MM.1S (cell line): ENCODE data around the gene WFDC5.

Experiments used
- DNase-seq: peaks from one replicate; pipeline ENCODE4 v3.0.0-alpha.2; 2015
- H2AFZ ChIP-seq: fragments of 300-600 bp; sonication (generic); 2 replicates; pipeline ENCODE4 v1.6.0; 2016; ENCODE audit warnings: antibody characterized with exemption, low read length
- H3F3A ChIP-seq: fragments of 300-600 bp; sonication (generic); 2 replicates; pipeline ENCODE4 v1.6.1; 2016; ENCODE audit warnings: mild to moderate bottlenecking, antibody characterized with exemption, low read length, moderate library complexity, mixed read lengths; ENCODE audit not compliant: insufficient read depth
- H3K27ac ChIP-seq: fragments of 300-600 bp; sonication (generic); 2 replicates; pipeline ENCODE4 v1.5.1; 2016; ENCODE audit warnings: mild to moderate bottlenecking, low read length
- H3K27me3 ChIP-seq: fragments of 300-600 bp; sonication (generic); replicated peaks from 2 replicates; pipeline ENCODE4 v1.6.0; 2016; ENCODE audit warnings: low read length; ENCODE audit not compliant: insufficient read depth
- H3K36me3 ChIP-seq: fragments of 300-600 bp; sonication (generic); replicated peaks from 2 replicates; pipeline ENCODE4 v1.6.1; 2016; ENCODE audit warnings: mild to moderate bottlenecking, low read length, mixed read lengths; ENCODE audit not compliant: insufficient read depth
- H3K4me1 ChIP-seq: fragments of 300-600 bp; sonication (generic); 2 replicates; pipeline ENCODE4 v1.6.1; 2016; ENCODE audit warnings: low read length, mixed read lengths
- H3K4me2 ChIP-seq: fragments of 300-600 bp; sonication (generic); 2 replicates; pipeline ENCODE4 v1.6.0; 2016; ENCODE audit warnings: low read depth, low read length
- H3K4me3 ChIP-seq: fragments of 300-600 bp; sonication (generic); 2 replicates; pipeline ENCODE4 v1.5.1; 2016; ENCODE audit warnings: low read length, mixed read lengths
- H3K79me2 ChIP-seq: fragments of 300-600 bp; sonication (generic); 2 replicates; pipeline ENCODE4 v1.6.1; 2016; ENCODE audit warnings: mixed run types, low read length, mixed read lengths
- H3K9ac ChIP-seq: fragments of 300-600 bp; sonication (generic); 2 replicates; pipeline ENCODE4 v1.6.1; 2016; ENCODE audit warnings: low read length, mixed read lengths
- H3K9me2 ChIP-seq: fragments of 300-600 bp; sonication (generic); replicated peaks from 2 replicates; pipeline ENCODE4 v1.6.1; 2016; ENCODE audit warnings: mild to moderate bottlenecking, low read length, mixed read lengths; ENCODE audit not compliant: insufficient read depth
- H3K9me3 ChIP-seq: fragments of 300-600 bp; sonication (generic); replicated peaks from 2 replicates; pipeline ENCODE4 v1.6.1; 2016; ENCODE audit warnings: mild to moderate bottlenecking, low read length, mixed read lengths; ENCODE audit not compliant: insufficient read depth
- H4K20me1 ChIP-seq: fragments of 300-600 bp; sonication (generic); 2 replicates; pipeline ENCODE4 v1.6.1; 2016; ENCODE audit warnings: mild to moderate bottlenecking, low read length, moderate library complexity, mixed read lengths; ENCODE audit not compliant: insufficient read depth
- CTCF ChIP-seq: fragments of 300-600 bp; sonication (generic); IDR thresholded peaks from 2 replicates; pipeline ENCODE4 v1.5.1; 2016; ENCODE audit warnings: antibody characterized with exemption, low read length, mixed read lengths
- EZH2 ChIP-seq: fragments of 300-600 bp; sonication (generic); optimal IDR thresholded peaks from 2 replicates; pipeline ENCODE3; 2017; ENCODE audit warnings: low read depth, mild to moderate bottlenecking, antibody characterized with exemption, low read length, mixed read lengths
- EZH2phosphoT487 ChIP-seq: fragments of 300-600 bp; sonication (generic); IDR thresholded peaks from 2 replicates; pipeline ENCODE4 v1.6.1; 2018; ENCODE audit warnings: antibody characterized with exemption, low read length

WFDC5 gene

GRCh38 chr20:45070932-45071632 lies 43.9 kb downstream of the WFDC5 start:
- no peak overlapping the region for H2AFZ ChIP-seq
- no peak overlapping the region for H3K4me3 ChIP-seq
- no peaks in the 10 kb centered on the region for H3F3A ChIP-seq
- H3K36me3 ChIP-seq = peaks cover 18% of the 10 kb centered on the region
- no peaks in the 10 kb centered on the region for H3K4me1 ChIP-seq
- no peak overlapping the region for H3K27ac ChIP-seq
- DNase-seq = no peak
- H3K27me3 ChIP-seq = no peaks in the 10 kb centered on the region
- H4K20me1 ChIP-seq = no peaks in the 10 kb centered on the region
- peaks cover 72% of the 10 kb centered on the region for H3K79me2 ChIP-seq
- H3K9ac ChIP-seq = no peak overlapping the region
- no peaks in the 10 kb centered on the region for H3K9me2 ChIP-seq
- H3K4me2 ChIP-seq = no peak overlapping the region
- TF ChIP-seq EZH2 (no peak), CTCF (no peak), EZH2phosphoT487 (no peak)
- no peaks in the 10 kb centered on the region for H3K9me3 ChIP-seq

GRCh38 chr20:45069261-45069660 lies 45.7 kb downstream of the WFDC5 start:
- Histone ChIP-seq H3K79me2 (peaks cover 90% of the 10 kb centered on the region), H2AFZ (no peak overlapping the region), H3K4me2 (no peak overlapping the region), H3K27ac (no peak overlapping the region), H3K9me3 (no peaks in the 10 kb centered on the region), H4K20me1 (0 out of 2 replicates have a peak, but pooled peaks cover 3% of the 10 kb centered on the region), H3K4me3 (no peak overlapping the region), H3F3A (no peaks in the 10 kb centered on the region), H3K9me2 (no peaks in the 10 kb centered on the region), H3K9ac (no peak overlapping the region), H3K27me3 (no peaks in the 10 kb centered on the region), H3K4me1 (peaks cover 12% of the 10 kb centered on the region), H3K36me3 (peaks cover 13% of the 10 kb centered on the region)
- TF ChIP-seq EZH2phosphoT487 = no peak
- TF ChIP-seq CTCF = no peak
- TF ChIP-seq EZH2 = no peak
- no peak for DNase-seq

GRCh38 chr20:45067558-45067957 lies 47.4 kb downstream of the WFDC5 start:
- Histone ChIP-seq H2AFZ (no peak overlapping the region), H3K9me3 (no peaks in the 10 kb centered on the region), H4K20me1 (0 out of 2 replicates have a peak, but pooled peaks cover 3% of the 10 kb centered on the region), H3K27ac (no peak overlapping the region), H3K4me3 (no peak overlapping the region), H3K9ac (no peak overlapping the region), H3F3A (peaks cover 5% of the 10 kb centered on the region), H3K4me2 (no peak overlapping the region), H3K4me1 (peaks cover 15% of the 10 kb centered on the region), H3K9me2 (no peaks in the 10 kb centered on the region), H3K36me3 (peaks cover 8% of the 10 kb centered on the region), H3K79me2 (peaks cover 81% of the 10 kb centered on the region), H3K27me3 (no peaks in the 10 kb centered on the region)
- DNase-seq = no peak
- TF ChIP-seq CTCF (no peak), EZH2 (no peak), EZH2phosphoT487 (no peak)
